Rectal smooth muscle tissue (tissue), 1 donor: ENCODE data around the gene EVA1C.
"Not testable (repeated sequence)": the region's sequence is repeated elsewhere in the genome, so short reads cannot be mapped to it uniquely, and the experiment has no call there.

Experiments used
- H3K27ac ChIP-seq: one replicate; pipeline ENCODE4 v1.7.0; 2013; ENCODE audit warnings: low read depth, low read length, inconsistent platforms
- H3K27me3 ChIP-seq: one replicate; pipeline ENCODE4 v1.7.0; 2013; ENCODE audit warnings: low read length; ENCODE audit not compliant: control insufficient read depth, insufficient read depth
- H3K36me3 ChIP-seq: one replicate; pipeline ENCODE4 v1.7.0; 2013; ENCODE audit warnings: low read length; ENCODE audit not compliant: control insufficient read depth, insufficient read depth
- H3K4me1 ChIP-seq: one replicate; pipeline ENCODE4 v1.7.0; 2013; ENCODE audit warnings: low read length; ENCODE audit not compliant: control insufficient read depth, insufficient read depth
- H3K4me3 ChIP-seq: one replicate; pipeline ENCODE4 v1.7.0; 2013; ENCODE audit warnings: low read length
- H3K9ac ChIP-seq: one replicate; pipeline ENCODE4 v1.7.0; 2013; ENCODE audit warnings: low read length

Gene EVA1C

DNA sequence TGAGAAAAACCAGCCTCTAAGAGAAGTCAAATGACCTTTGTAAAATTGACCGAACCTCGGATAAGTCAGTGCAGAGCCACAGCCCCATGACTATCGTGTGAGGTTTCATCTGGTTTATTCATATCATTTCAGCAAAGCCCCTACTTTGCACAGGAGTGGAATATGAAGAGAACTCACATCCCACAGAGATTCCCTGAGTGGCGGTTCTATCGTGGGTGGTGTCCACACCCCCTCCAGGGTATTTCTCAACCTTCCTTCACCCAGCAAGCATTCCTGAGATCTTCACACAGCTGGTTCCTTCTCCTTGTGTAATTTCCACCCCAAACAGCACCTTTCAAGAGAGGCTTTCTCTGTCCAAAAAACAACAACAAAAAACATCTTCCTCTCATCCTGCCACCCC, 47.5 kb downstream of the EVA1C start:
- Histone ChIP-seq H3K9ac (no peak overlapping the region), H3K27ac (no peak overlapping the region), H3K36me3 (peaks cover 5% of the 10 kb centered on the region), H3K27me3 (no peaks in the 10 kb centered on the region), H3K4me1 (peaks cover 9% of the 10 kb centered on the region), H3K4me3 (no peak overlapping the region)

- Histone ChIP-seq H3K27ac (no peak overlapping the region), H3K36me3 (peaks cover 3% of the 10 kb centered on the region)
Measured at GRCh38 chr21:32461503-32461902, 49.0 kb downstream of the EVA1C start.

DNA sequence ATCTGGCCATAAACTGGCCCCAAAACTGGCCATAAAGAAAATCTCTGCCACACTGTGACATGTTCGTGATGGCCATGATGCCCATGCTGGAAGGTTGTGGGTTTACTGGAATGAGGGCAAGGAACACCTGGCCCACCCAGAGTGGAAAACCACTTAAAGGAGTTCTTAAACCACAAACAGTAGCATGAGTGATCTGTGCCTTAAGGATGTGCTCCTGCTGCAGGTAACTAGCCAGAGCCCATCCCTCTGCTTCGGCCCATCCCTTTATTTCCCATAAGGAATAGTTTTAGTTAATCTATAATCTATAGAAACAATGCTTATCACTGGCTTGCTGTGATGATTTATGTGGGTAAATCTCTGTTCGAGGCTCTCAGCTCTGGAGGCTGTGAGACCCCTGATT, 50.1 kb downstream of the EVA1C start:
- H3K36me3 ChIP-seq, H3K4me3 ChIP-seq, H3K27ac ChIP-seq, H3K9ac ChIP-seq, H3K27me3 ChIP-seq, H3K4me1 ChIP-seq: not testable (repeated sequence)

More at GRCh38 chr21:32461503-32461902, 49.0 kb downstream of the EVA1C start:
- Histone ChIP-seq H3K4me3 (no peak overlapping the region), H3K9ac (no peak overlapping the region), H3K27me3 (no peaks in the 10 kb centered on the region), H3K4me1 (peaks cover 4% of the 10 kb centered on the region)

- H3K27ac ChIP-seq: no peak overlapping the region
- no peak overlapping the region for H3K4me3 ChIP-seq
- H3K36me3 ChIP-seq: peaks cover 3% of the 10 kb centered on the region
- no peaks in the 10 kb centered on the region for H3K4me1 ChIP-seq
- no peaks in the 10 kb centered on the region for H3K27me3 ChIP-seq
- H3K9ac ChIP-seq: no peak overlapping the region
Measured at GRCh38 chr21:32463367-32463766, 50.9 kb downstream of the EVA1C start.

DNA sequence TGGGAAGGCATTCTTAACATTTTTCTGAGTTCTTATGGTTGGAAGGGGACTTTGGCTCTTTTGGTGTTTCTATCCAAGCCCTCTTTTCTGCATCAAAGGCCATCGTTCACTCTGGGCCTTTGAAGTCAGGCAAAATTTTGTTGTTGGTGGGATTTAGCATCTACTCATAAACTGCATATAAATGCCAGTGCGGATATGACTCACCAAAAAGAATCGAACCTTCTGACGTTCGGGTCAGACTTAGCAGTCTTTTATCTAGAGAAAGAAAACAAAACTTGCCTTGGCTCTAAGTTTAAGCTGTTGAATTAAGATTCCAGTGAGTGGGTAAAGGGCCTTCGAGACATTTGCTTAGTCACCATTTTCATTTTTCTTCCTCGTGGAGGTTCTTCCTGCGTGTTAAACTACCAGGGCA, 51.4 kb downstream of the EVA1C start:
- Histone ChIP-seq H3K27ac (no peak overlapping the region), H3K9ac (no peak overlapping the region), H3K4me1 (no peaks in the 10 kb centered on the region), H3K27me3 (no peaks in the 10 kb centered on the region), H3K4me3 (no peak overlapping the region), H3K36me3 (peaks cover 3% of the 10 kb centered on the region)

DNA sequence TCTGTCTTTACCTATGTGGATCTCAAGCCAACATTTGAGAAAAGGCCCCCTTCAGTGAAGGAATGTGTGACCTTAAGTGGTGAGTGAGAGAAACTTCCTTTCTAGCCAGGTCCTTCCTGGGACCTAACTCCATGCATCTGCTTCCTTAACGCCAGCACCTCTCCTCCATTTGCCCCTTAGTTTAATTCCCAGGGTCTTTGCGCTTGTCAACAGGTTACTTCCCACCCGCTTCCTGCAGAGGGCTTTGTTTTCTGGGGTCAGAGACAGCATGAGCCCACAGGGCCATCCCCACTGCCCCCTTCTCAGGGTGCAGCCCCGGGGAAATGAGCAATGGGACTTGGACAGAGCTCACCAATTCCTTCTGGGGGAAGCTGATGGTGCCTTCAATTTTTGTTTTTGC, 54.8 kb downstream of the EVA1C start:
- Histone ChIP-seq H3K9ac (no peak overlapping the region), H3K27me3 (no peaks in the 10 kb centered on the region), H3K27ac (no peak overlapping the region), H3K36me3 (no peaks in the 10 kb centered on the region), H3K4me1 (no peaks in the 10 kb centered on the region), H3K4me3 (no peak overlapping the region)

DNA sequence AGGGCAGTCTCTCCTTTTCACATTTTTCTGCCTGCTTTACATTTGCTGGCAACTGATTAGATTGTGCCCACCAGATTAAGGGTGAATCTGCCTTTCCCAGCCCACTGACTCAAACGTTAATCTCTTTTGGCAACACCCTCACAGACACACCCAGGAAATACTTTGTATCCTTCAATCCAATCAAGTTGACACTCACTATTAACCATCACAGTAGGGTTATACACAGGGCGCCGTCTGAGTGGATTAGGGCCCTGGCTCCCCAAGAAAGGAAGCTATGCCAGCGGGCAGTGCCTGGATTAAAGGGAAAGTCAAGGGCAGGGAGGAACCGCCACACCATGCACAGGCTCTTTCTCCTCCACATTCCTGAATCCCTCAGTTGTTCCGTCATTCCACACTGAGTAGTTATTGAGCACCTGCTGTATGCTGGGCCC, 56.2 kb downstream of the EVA1C start:
- no peaks in the 10 kb centered on the region for H3K4me1 ChIP-seq
- no peak overlapping the region for H3K9ac ChIP-seq
- peaks cover 4% of the 10 kb centered on the region for H3K36me3 ChIP-seq
- H3K27ac ChIP-seq: no peak overlapping the region
- no peaks in the 10 kb centered on the region for H3K27me3 ChIP-seq
- H3K4me3 ChIP-seq: no peak overlapping the region

DNA sequence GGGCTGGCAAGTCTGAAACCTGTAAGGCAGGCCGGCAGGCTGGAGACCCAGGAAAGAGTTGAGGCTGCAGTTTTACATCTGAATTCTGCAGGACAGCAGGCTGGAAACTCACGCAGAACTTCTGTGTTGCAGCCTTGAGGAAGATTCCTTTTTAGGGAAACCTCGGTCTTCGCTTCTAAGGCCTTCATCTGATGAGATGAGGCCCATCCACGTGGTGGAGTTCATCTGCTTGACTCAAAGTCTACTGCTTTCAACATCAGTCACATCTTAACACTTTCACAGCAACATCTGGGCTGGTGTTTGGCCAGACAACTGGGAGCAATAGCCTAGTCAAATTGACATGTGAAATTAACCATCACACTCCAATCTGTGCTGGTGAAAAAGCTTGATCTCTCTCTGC, 57.1 kb downstream of the EVA1C start:
- H3K27me3 ChIP-seq: no peaks in the 10 kb centered on the region
- H3K36me3 ChIP-seq: peaks cover 4% of the 10 kb centered on the region
- no peak overlapping the region for H3K4me3 ChIP-seq
- H3K27ac ChIP-seq: no peak overlapping the region
- H3K9ac ChIP-seq: no peak overlapping the region
- no peaks in the 10 kb centered on the region for H3K4me1 ChIP-seq

GRCh38 chr21:32470206-32470605, 57.7 kb downstream of the EVA1C start:
- Histone ChIP-seq H3K36me3 (peaks cover 4% of the 10 kb centered on the region), H3K27ac (no peak overlapping the region), H3K4me3 (no peak overlapping the region)

DNA sequence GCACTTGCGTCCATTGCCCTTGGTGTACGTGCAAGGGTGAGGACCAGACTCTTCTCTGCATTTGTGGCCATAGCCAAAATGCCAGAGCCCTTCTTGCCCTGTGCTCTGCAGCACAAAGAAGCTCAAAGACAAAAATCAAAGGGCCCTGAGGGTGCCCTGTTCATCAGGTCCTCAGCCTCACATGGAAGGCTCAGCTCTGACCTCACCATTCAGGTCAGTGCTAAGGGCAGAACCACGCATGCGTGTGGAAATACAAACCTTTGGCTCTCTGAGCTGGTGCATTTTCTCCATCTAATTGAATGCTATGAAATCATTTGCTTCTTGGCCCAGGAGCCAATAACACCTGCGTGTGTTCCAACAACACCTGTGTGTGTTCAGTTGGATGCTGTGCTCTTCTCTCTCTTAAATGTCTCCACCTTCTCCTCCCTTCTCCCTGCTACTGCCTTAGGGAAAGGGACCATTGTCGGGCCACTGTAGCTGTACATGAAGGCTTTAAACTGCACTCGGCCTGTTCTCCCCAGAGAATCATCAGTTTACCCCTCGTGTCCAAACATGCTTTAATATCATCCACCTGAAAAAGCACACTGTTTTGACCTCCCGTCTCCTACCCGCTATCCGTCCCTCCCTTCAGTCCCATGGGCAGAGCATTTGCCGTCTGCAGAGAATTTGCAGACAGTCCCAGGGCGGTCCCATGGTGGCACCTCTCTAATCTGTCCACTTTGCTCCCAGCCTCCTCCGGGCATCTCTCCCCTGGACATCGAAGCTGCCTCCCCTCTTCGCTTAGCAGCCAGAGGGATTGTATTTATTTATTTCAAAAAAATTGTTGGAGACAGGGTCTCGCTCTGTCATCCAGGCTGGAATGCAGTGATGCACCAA, 60.6 kb downstream of the EVA1C start:
- Histone ChIP-seq H3K4me3 (no peak overlapping the region), H3K4me1 (peaks cover 3% of the 10 kb centered on the region), H3K36me3 (peaks cover 4% of the 10 kb centered on the region), H3K27ac (no peak overlapping the region), H3K27me3 (no peaks in the 10 kb centered on the region), H3K9ac (no peak overlapping the region)

More at GRCh38 chr21:32470206-32470605, 57.7 kb downstream of the EVA1C start:
- Histone ChIP-seq H3K9ac (no peak overlapping the region), H3K4me1 (peaks cover 3% of the 10 kb centered on the region), H3K27me3 (no peaks in the 10 kb centered on the region)

DNA sequence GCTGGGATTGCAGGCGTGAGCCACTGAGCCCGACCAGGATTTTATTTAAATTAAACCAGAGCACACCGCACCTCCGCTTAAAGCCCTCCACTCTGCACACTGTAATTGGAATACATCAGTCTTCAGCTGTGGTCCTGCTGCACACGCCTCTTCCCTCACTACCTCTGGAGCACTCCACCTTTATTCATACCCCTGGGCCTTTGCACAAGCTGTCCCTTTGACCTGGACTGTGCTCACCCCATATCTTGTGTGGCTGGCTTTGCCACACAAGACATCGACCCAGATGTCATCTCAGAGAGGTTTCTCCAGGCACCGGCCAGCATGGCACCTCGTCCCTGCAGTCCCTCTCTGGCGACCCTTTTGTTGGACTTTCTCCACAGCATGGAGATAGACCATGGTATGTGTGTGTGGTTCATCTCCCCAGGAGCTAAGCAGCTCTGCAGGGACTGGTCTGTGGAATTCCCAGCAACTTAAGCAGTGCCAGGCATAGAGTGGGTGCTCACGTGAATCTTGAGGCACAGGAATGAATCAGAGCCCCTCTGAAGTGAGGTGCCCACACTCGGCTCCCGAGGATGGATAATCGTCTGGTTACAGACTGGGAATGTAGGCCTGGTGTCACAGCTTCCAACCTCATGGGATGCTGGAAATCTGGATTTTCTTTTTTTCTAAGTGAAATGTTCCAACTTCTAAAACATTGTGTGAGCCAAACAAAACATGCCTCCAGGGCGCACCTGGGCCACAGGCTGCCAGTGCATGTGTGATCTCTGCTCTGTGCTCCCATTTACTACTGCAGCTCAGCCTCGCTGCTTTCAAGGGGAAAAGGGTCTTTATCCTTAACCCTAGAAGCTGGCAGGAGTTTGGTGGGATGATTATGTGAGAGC, 61.9 kb downstream of the EVA1C start:
- H3K27me3 ChIP-seq: no peaks in the 10 kb centered on the region
- no peak overlapping the region for H3K4me3 ChIP-seq
- peaks cover 4% of the 10 kb centered on the region for H3K36me3 ChIP-seq
- H3K4me1 ChIP-seq: peaks cover 3% of the 10 kb centered on the region
- H3K9ac ChIP-seq: no peak overlapping the region
- peak overlapping the region; percentile 2 for H3K27ac ChIP-seq

- Histone ChIP-seq H3K4me3 (no peak overlapping the region), H3K36me3 (peaks cover 4% of the 10 kb centered on the region), H3K9ac (no peak overlapping the region), H3K27ac (peak overlapping the region; percentile 2), H3K4me1 (peaks cover 3% of the 10 kb centered on the region), H3K27me3 (no peaks in the 10 kb centered on the region)
Measured at GRCh38 chr21:32475162-32475812, 62.8 kb downstream of the EVA1C start.
